Heart left ventricle (tissue), 13 donors: ENCODE measurements around the gene TBC1D20.

Experiments
- POLR2A ChIP-seq, 2 donors: fragments of 450-650 bp; IDR thresholded peaks; one replicate each; pipeline ENCODE4 v1.6.1; 2017; ENCODE audit warnings: antibody characterized with exemption in 2 of 2, mild to moderate bottlenecking in 2 of 2, moderate library complexity in 2 of 2
- TF ChIP-seq, protein P1 (sequence below), 12 donors: fragments of 200-600 bp; sonication (generic) in 4 of 12; IDR thresholded peaks; one replicate each; pipeline versions ENCODE4 v1.5.0 to v1.8.0; 2018 to 2022; ENCODE audit warnings: antibody characterized with exemption in 12 of 12, mild to moderate bottlenecking in 5 of 12
- donor health status: ischemic (EF 13 %, LVEDD 7.1; RV severe dilation, severe dysfunction).
- donor health status: DM: no; HTN: yes; CAD: no.
- donor health status: DM: no; HTN: no; CAD: no.
- donor health status: ischemic (EF 25% LVEDD 6.9; RV normal size, moderate dysfunction).
- donor health status: ischemic (EF 25% LVEDD 5.7; RV mildly dilated, moderate dysfunction).
- donor health status: ischemic (EF 35%, LVEDD 5.7; RV mildly dilated, moderate dysfunction).
- donor health status: nonischemic (EF 11% LVEDD 7.7; RV severe dilation, severe dysfunction).
- donor health status: DM: yes; HTN: yes; CAD: no.
- donor health status: PGD.
- donor health status: ischemic (EF 29% LVEDD 5.4; RV normal size, mild dysfunction).
- donor health status: nonischemic (EF 23%, LVEDD 6.1; RV moderate dilation, normal function).

DNA sequence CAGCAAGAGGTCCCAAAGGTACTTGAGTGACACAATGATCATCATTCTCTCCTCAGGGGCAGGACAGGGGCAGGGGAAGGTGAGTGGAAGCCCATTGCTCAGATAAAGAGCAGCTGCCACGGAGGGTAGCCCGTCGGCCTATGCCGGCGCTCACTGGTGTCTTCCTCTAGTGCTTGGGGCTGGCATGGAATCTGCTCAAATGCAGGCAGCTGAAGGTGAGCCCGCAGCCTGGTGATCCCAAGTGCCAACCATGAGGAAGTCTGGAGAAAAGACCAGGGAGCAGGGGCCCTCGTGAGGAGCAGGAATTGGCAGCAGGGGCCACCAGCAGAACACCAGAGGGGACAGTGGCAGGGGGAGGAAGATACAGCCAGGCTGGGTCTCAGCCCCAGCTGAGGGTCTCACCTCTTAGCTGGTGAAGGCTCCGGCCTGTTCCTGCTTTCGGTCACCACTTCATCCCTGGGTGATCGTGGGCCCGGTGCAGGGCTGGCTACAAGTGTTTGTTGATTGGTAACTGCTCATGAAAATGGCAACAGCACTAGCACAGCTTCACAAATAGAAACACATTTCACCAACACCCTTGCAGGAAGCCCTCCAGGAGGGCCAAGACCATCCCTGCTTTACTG is 29.5 kb downstream of the TBC1D20 start:
- TF ChIP-seq, protein P1, sequence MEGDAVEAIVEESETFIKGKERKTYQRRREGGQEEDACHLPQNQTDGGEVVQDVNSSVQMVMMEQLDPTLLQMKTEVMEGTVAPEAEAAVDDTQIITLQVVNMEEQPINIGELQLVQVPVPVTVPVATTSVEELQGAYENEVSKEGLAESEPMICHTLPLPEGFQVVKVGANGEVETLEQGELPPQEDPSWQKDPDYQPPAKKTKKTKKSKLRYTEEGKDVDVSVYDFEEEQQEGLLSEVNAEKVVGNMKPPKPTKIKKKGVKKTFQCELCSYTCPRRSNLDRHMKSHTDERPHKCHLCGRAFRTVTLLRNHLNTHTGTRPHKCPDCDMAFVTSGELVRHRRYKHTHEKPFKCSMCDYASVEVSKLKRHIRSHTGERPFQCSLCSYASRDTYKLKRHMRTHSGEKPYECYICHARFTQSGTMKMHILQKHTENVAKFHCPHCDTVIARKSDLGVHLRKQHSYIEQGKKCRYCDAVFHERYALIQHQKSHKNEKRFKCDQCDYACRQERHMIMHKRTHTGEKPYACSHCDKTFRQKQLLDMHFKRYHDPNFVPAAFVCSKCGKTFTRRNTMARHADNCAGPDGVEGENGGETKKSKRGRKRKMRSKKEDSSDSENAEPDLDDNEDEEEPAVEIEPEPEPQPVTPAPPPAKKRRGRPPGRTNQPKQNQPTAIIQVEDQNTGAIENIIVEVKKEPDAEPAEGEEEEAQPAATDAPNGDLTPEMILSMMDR (IDR thresholded peaks at IDR 0.05), result no peak
- TF ChIP-seq POLR2A (IDR thresholded peaks at IDR 0.05), result no peak
